HG03565 (cell line): ENCODE measurements around the gene RASGRP3.
"Not testable (repeated sequence)": the region's sequence is repeated elsewhere in the genome, so short reads cannot be mapped to it uniquely, and the experiment has no call there.

Source experiments
- ATAC-seq: cut with Tn5 transposase; IDR thresholded peaks from one replicate; pipeline ENCODE4 v1.9.1; 2021; ENCODE audit warnings: mild to moderate bottlenecking, moderate library complexity; ENCODE audit not compliant: unreplicated experiment

The RASGRP3 gene

GRCh38 chr2:33453905-33454479 lies 22.5 kb upstream of the RASGRP3 start:
- ATAC-seq: no peak

GRCh38 chr2:33457556-33458247 lies 18.7 kb upstream of the RASGRP3 start:
- peak; percentile 77 for ATAC-seq

DNA sequence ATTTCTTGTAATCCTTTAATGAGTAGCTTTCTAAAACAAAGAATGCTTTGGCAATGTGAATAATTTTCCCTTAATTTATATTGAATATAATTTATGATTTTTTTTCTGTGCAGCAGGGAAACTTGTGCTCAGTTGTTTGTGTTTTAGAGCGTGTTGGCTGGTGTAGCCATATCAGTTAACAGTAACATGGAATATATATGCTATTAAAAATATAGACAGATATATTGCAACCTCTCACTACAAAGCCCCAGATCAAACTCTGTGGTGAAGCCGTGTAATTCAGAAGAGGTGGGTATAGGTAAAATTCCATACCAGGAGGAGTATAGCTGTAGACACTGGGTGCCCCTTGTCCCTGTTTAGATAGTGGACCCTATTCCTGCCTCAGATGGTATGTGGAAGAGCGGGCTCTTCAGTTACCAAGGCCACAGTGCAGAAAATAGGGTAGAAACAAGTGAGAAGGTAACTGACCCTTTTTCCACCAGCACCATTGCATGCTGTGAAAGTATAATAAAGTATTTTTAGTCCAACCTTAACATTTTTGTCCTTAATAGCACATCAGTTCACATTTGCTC lies 18.1 kb upstream of the RASGRP3 start:
- no peak for ATAC-seq

GRCh38 chr2:33459745-33460144 lies 16.7 kb upstream of the RASGRP3 start:
- ATAC-seq: no peak

GRCh38 chr2:33462512-33462911 lies 13.9 kb upstream of the RASGRP3 start:
- ATAC-seq: not testable (repeated sequence)

DNA sequence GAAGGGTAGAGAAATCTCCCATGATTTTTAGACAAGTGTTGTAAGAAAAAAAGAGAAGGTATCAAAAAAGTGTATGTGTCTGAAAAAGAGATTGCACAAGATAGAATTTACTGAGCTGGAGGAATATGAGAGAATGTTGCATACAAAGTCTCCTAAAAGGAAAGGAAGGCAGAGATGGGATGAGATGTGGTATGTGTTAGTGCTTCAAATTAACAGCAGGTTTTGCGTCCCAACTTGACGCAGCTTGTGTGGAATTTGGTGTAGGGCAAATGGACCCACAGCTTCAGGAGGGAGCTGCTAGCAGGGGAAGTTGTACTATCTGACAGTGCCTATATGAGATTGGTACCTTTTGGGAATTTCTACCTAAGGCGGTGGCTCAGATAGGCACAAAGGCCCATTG lies 9.0 kb upstream of the RASGRP3 start:
- ATAC-seq: no peak

- ATAC-seq: no peak
These were observed 7.2 kb upstream of the RASGRP3 start for GRCh38 chr2:33469238-33469637.

GRCh38 chr2:33475224-33476130 lies 972 bp upstream of the RASGRP3 start:
- ATAC-seq: peak; percentile 35

GRCh38 chr2:33476793-33477190 lies 343 bp downstream of the RASGRP3 start:
- no peak for ATAC-seq

- ATAC-seq: peak; percentile 25
These were observed 1.3 kb downstream of the RASGRP3 start for GRCh38 chr2:33477473-33478468.

- no peak for ATAC-seq
These were observed 2.7 kb downstream of the RASGRP3 start for GRCh38 chr2:33478968-33479731.

- no peak for ATAC-seq
These were observed 6.1 kb downstream of the RASGRP3 start for GRCh38 chr2:33482518-33482917.

GRCh38 chr2:33484042-33484621 lies 7.7 kb downstream of the RASGRP3 start:
- ATAC-seq: peak; percentile 23

GRCh38 chr2:33485051-33485450 lies 8.6 kb downstream of the RASGRP3 start:
- ATAC-seq: no peak

GRCh38 chr2:33486544-33486943 lies 10.1 kb downstream of the RASGRP3 start:
- ATAC-seq: no peak

GRCh38 chr2:33488178-33488690 lies 11.8 kb downstream of the RASGRP3 start:
- ATAC-seq: peak; percentile 32

DNA sequence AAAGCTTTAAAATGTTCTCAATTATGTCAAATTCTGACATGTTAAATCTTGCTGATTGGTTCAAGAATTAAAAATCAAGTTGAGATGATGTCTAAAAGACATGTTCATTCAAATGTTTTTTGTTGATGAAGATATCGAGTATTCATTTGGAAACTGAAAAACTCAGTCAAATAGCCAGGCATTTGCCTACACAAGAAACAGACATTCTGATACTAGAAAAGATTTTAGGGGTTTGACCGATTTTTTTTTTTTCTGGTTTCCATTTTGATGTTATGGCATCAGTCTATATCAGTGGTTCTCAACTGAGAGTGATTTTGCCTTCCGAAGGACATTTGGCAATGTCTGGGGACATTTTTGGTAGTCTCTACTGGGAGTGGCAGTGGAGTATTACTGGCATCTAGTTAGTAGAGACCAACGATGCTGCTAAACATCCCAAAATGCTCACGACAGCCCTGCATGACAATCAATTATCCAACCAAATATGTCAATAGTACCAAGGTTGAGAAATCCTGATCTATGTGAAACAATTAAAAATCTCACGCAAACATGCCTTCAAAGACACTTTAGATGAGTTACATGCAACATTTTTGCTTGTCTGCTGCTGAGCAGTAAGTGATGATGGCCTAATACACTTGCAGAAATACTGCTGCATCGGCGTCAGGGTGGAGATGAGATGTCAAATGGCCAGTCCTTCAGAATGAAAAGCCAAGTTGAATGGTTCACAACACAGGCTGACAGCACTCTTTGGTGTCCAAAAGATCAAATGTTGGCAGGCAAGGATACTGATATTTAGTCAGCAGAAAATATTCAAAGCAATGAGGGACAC lies 12.5 kb downstream of the RASGRP3 start:
- ATAC-seq: peak; percentile 36

GRCh38 chr2:33489835-33490431 lies 13.5 kb downstream of the RASGRP3 start:
- ATAC-seq: no peak
